Vagina (tissue), 2 donors: ENCODE data around the gene SOS1. TPM values are rescaled to one million over a fixed set of nuclear protein-coding genes. Genes with fewer than 3 reads are reported as not detected.

ENCODE experiments used
- DNase-seq, 2 donors: peaks; one replicate each; pipeline ENCODE4 v3.0.0-alpha.2; 2017; ENCODE audit errors: extremely low spot score in 2 of 2
- H3K27ac ChIP-seq: fragments of 200-600 bp; sonication (generic); one replicate; pipeline ENCODE4 v1.5.1; 2019
- H3K27me3 ChIP-seq: fragments of 200-600 bp; sonication (generic); one replicate; pipeline ENCODE4 v1.5.1; 2019
- H3K36me3 ChIP-seq, 2 donors: fragments of 200-600 bp; sonication (generic); one replicate each; pipeline ENCODE4 v1.5.1; 2017 to 2019
- H3K4me1 ChIP-seq: fragments of 200-600 bp; sonication (generic); one replicate; pipeline ENCODE4 v1.5.1; 2019
- H3K4me3 ChIP-seq, 2 donors: fragments of 200-600 bp; sonication (generic); 1 replicate in 1 of 2; 2 replicates in 1 of 2; pipeline ENCODE4 v1.5.1; 2016 to 2019
- H3K9me3 ChIP-seq: fragments of 200-600 bp; sonication (generic); one replicate; pipeline ENCODE4 v1.5.1; 2019
- CTCF ChIP-seq, 3 experiments: fragments of 450-650 bp in 2 of 3; fragments of 200-600 bp in 1 of 3; sonication (generic) in 1 of 3; IDR thresholded peaks; one replicate each; pipeline ENCODE4 v1.5.1; 2017 to 2019; ENCODE audit warnings: antibody characterized with exemption in 3 of 3, mild to moderate bottlenecking in 2 of 3, moderate library complexity in 2 of 3
- POLR2A ChIP-seq, 2 donors: fragments of 450-650 bp; IDR thresholded peaks; one replicate each; pipeline ENCODE4 v1.6.1; 2017; ENCODE audit warnings: antibody characterized with exemption in 2 of 2, mild to moderate bottlenecking in 2 of 2, moderate library complexity in 2 of 2
- POLR2AphosphoS5 ChIP-seq, 2 donors: sonication (generic); formaldehyde crosslinking; IDR thresholded peaks; one replicate each; pipeline ENCODE4 v1.9.0; 2017; ENCODE audit warnings: antibody characterized with exemption in 2 of 2, mild to moderate bottlenecking in 2 of 2, low read depth in 1 of 2; ENCODE audit not compliant: insufficient read depth in 1 of 2
- intact Hi-C: fragments of 100-400 bp; cut with DNase I; formaldehyde crosslinking; loops from one replicate; pipeline ENCODE4 v1.15.1; 2023
- total RNA-seq: library from RNA; depleted of rRNA; stranded (reverse); fragments of >200 nt; gene quantifications from one replicate; pipeline ENCODE4 v1.2.3, GENCODE V29; 2016

SOS1 gene
- total RNA-seq, 1 donor from 2014 or later: 20.1 TPM

GRCh38 chr2:39152504-39152903 lies 31.7 kb upstream of the SOS1 start:
- Histone ChIP-seq H3K27ac (no peak overlapping the region), H3K27me3 (no peaks in the 10 kb centered on the region), H3K4me3 (no peak overlapping the region), H3K4me1 (no peaks in the 10 kb centered on the region), H3K36me3 (no peaks in the 10 kb centered on the region), H3K9me3 (no peaks in the 10 kb centered on the region)
- intact Hi-C loops: loop anchor here (10.0 kb wide), 1 partner anchor 782 kb away; no protein-coding TSS in a partner anchor
- TF ChIP-seq CTCF (IDR thresholded peaks at IDR 0.05): no peak
- TF ChIP-seq POLR2AphosphoS5 (IDR thresholded peaks at IDR 0.05; ENCODE audit: insufficient read depth in 1 of 2, low read depth in 1 of 2): no peak
- no peak for TF ChIP-seq POLR2A (IDR thresholded peaks at IDR 0.05)
- DNase-seq: no peak

GRCh38 chr2:39150890-39151497 lies 30.1 kb upstream of the SOS1 start:
- intact Hi-C loops: loop anchor here (10.0 kb wide), 1 partner anchor 784 kb away; no protein-coding TSS in a partner anchor
- no peaks in the 10 kb centered on the region for H3K27me3 ChIP-seq
- no peak overlapping the region for H3K4me3 ChIP-seq
- no peaks in the 10 kb centered on the region for H3K36me3 ChIP-seq
- H3K4me1 ChIP-seq: no peaks in the 10 kb centered on the region
- TF ChIP-seq POLR2AphosphoS5 (IDR thresholded peaks at IDR 0.05; ENCODE audit: insufficient read depth in 1 of 2, low read depth in 1 of 2): no peak
- no peak overlapping the region for H3K27ac ChIP-seq
- H3K9me3 ChIP-seq: no peaks in the 10 kb centered on the region
- no peak for DNase-seq

GRCh38 chr2:39150102-39150562 lies 29.3 kb upstream of the SOS1 start:
- DNase-seq: no peak
- Histone ChIP-seq H3K27me3 (no peaks in the 10 kb centered on the region), H3K9me3 (no peaks in the 10 kb centered on the region), H3K4me3 (no peak overlapping the region), H3K4me1 (no peaks in the 10 kb centered on the region), H3K36me3 (no peaks in the 10 kb centered on the region), H3K27ac (no peak overlapping the region)
- TF ChIP-seq POLR2AphosphoS5 (IDR thresholded peaks at IDR 0.05; ENCODE audit: insufficient read depth in 1 of 2, low read depth in 1 of 2): no peak
- no peak for TF ChIP-seq POLR2A (IDR thresholded peaks at IDR 0.05)
- intact Hi-C loops: loop anchor here (10.0 kb wide), 1 partner anchor 785 kb away; no protein-coding TSS in a partner anchor

- no peak for TF ChIP-seq POLR2AphosphoS5 (IDR thresholded peaks at IDR 0.05; ENCODE audit: insufficient read depth in 1 of 2, low read depth in 1 of 2)
- no peak for TF ChIP-seq POLR2A (IDR thresholded peaks at IDR 0.05)
- no peak for TF ChIP-seq CTCF (IDR thresholded peaks at IDR 0.05)
- intact Hi-C loops: no loop called here
Measured at GRCh38 chr2:39146630-39147029, 25.8 kb upstream of the SOS1 start.

GRCh38 chr2:39145906-39146421 lies 25.1 kb upstream of the SOS1 start:
- Histone ChIP-seq H3K4me1 (no peaks in the 10 kb centered on the region), H3K4me3 (no peak overlapping the region), H3K27me3 (no peaks in the 10 kb centered on the region), H3K27ac (no peak overlapping the region), H3K36me3 (no peaks in the 10 kb centered on the region), H3K9me3 (no peaks in the 10 kb centered on the region)
- no peak for DNase-seq
- intact Hi-C loops: no loop called here
- TF ChIP-seq CTCF (IDR thresholded peaks at IDR 0.05) (no peak), POLR2AphosphoS5 (IDR thresholded peaks at IDR 0.05; ENCODE audit: insufficient read depth in 1 of 2, low read depth in 1 of 2) (no peak), POLR2A (IDR thresholded peaks at IDR 0.05) (no peak)

More at GRCh38 chr2:39146630-39147029, 25.8 kb upstream of the SOS1 start:
- H3K36me3 ChIP-seq: no peaks in the 10 kb centered on the region
- H3K27me3 ChIP-seq: no peaks in the 10 kb centered on the region
- no peaks in the 10 kb centered on the region for H3K9me3 ChIP-seq
- H3K4me1 ChIP-seq: no peaks in the 10 kb centered on the region
- DNase-seq: no peak
- H3K27ac ChIP-seq: no peak overlapping the region
- H3K4me3 ChIP-seq: no peak overlapping the region

GRCh38 chr2:39144416-39144815 lies 23.6 kb upstream of the SOS1 start:
- Histone ChIP-seq H3K4me3 (no peak overlapping the region), H3K4me1 (no peaks in the 10 kb centered on the region), H3K36me3 (no peaks in the 10 kb centered on the region), H3K27ac (no peak overlapping the region), H3K9me3 (no peaks in the 10 kb centered on the region), H3K27me3 (no peaks in the 10 kb centered on the region)
- no peak for DNase-seq
- intact Hi-C loops: no loop called here
- TF ChIP-seq CTCF (IDR thresholded peaks at IDR 0.05) (no peak), POLR2AphosphoS5 (IDR thresholded peaks at IDR 0.05; ENCODE audit: insufficient read depth in 1 of 2, low read depth in 1 of 2) (no peak), POLR2A (IDR thresholded peaks at IDR 0.05) (no peak)
